ENCODE results near the gene AMIGO2.

Gene AMIGO2, protein sequence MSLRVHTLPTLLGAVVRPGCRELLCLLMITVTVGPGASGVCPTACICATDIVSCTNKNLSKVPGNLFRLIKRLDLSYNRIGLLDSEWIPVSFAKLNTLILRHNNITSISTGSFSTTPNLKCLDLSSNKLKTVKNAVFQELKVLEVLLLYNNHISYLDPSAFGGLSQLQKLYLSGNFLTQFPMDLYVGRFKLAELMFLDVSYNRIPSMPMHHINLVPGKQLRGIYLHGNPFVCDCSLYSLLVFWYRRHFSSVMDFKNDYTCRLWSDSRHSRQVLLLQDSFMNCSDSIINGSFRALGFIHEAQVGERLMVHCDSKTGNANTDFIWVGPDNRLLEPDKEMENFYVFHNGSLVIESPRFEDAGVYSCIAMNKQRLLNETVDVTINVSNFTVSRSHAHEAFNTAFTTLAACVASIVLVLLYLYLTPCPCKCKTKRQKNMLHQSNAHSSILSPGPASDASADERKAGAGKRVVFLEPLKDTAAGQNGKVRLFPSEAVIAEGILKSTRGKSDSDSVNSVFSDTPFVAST

DNA sequence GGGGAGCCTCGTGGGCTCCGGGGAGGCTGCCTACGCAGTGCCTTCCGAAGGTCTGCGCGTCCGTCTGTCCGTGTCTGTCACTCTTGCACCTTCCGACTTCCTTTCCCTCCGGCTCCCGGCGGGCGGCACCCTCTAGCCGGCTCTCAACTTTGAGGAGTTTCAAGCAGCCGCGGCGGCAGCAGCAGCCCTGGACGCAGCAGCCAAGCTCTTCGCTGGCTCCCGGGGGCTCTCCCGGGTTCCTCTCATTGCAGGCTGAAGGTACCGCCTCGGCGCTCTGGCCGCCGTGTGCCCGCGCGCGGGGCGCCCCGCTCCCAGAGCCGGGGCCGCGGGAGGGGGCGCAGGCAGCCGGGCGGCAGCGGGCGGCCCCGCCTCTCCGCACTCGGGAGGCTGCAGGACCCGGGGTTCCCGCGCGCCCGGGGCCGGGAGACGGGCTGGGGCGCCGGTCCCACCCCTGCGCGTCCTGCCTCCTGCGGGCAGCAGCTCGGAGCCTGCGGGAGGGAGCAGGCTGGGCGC lies at the start of gene AMIGO2, which contains the start of gene PCED1B:
Gene AMIGO2, minus strand, starts transcription at position 492 of the 513 bp plus-strand sequence. CDS start 957 bp downstream, outside the sequence.
Gene PCED1B, plus strand, starts transcription at position 154 of the 513 bp plus-strand sequence. CDS start 155,443 bp downstream, outside the sequence.
- Histone ChIP-seq H3K4me3 (replicated peaks; ENCODE audit: low read depth, low read length) (peak within 1 kb of the TSS; percentile 53), H3K36me3 (ENCODE audit: control insufficient read depth, insufficient read depth, low read length) (no peaks in the 10 kb centered on the region), H3K27me3 (replicated peaks; ENCODE audit: control insufficient read depth, insufficient read depth, low read length) (peaks cover 2% of the 10 kb centered on the region)
- DNase-seq (ENCODE audit: extremely low read depth, insufficient read length) = peak; percentile 48
- TF ChIP-seq, protein P1, sequence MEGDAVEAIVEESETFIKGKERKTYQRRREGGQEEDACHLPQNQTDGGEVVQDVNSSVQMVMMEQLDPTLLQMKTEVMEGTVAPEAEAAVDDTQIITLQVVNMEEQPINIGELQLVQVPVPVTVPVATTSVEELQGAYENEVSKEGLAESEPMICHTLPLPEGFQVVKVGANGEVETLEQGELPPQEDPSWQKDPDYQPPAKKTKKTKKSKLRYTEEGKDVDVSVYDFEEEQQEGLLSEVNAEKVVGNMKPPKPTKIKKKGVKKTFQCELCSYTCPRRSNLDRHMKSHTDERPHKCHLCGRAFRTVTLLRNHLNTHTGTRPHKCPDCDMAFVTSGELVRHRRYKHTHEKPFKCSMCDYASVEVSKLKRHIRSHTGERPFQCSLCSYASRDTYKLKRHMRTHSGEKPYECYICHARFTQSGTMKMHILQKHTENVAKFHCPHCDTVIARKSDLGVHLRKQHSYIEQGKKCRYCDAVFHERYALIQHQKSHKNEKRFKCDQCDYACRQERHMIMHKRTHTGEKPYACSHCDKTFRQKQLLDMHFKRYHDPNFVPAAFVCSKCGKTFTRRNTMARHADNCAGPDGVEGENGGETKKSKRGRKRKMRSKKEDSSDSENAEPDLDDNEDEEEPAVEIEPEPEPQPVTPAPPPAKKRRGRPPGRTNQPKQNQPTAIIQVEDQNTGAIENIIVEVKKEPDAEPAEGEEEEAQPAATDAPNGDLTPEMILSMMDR (IDR thresholded peaks at IDR 0.05; ENCODE audit: insufficient read depth, low read length, poor library complexity, severe bottlenecking) = peak; percentile 54

DNA sequence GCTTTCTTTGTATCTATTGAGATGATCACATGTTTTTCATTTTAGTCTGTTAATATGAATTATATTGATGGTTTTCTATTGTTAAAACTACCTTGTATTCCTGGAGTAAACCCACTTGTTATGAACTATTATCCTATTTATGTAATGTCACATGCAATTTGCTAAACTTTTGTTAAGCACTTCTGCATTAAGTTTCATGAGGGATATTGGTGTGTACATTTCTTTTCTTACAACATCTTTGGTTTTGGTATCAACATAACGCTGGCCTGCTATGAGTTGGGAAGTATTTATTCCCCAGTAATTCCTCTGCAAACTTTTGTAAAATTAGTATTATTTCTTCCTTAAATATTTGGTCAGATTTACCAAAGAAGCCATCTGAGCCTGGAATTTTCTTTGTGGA lies 46.5 kb upstream of the AMIGO2 start:
- DNase-seq (ENCODE audit: extremely low read depth, insufficient read length) = no peak
- no peaks in the 10 kb centered on the region for H3K36me3 ChIP-seq (ENCODE audit: control insufficient read depth, insufficient read depth, low read length)

DNA sequence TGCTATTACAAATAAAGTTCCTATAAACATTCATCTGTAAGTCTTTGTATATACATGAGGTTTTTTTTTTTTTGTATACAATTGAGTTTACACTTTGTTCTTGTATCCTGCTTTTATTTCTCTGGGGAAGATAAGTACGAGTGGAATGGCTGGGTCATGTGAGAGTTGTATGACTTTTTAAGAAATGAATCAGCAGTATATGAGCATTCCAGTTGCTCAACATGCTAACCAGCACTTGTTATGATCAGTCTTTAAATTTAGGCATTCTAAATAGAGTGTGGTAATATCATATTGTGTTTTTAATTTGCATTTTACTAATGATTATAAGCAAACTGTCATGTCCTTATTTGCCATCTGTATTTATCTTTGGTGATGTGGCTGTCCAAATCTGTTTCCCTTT lies 44.7 kb upstream of the AMIGO2 start:
- Histone ChIP-seq H3K4me3 (replicated peaks; ENCODE audit: low read depth, low read length) (no peak overlapping the region), H3K36me3 (ENCODE audit: control insufficient read depth, insufficient read depth, low read length) (no peaks in the 10 kb centered on the region), H3K27me3 (replicated peaks; ENCODE audit: control insufficient read depth, insufficient read depth, low read length) (no peaks in the 10 kb centered on the region)
- TF ChIP-seq, protein P1 (IDR thresholded peaks at IDR 0.05; ENCODE audit: insufficient read depth, low read length, poor library complexity, severe bottlenecking) = no peak
- DNase-seq (ENCODE audit: extremely low read depth, insufficient read length) = no peak

More for the DNA sequence above, 46.5 kb upstream of the AMIGO2 start:
- H3K27me3 ChIP-seq (replicated peaks; ENCODE audit: control insufficient read depth, insufficient read depth, low read length) = no peaks in the 10 kb centered on the region
- no peak overlapping the region for H3K4me3 ChIP-seq (replicated peaks; ENCODE audit: low read depth, low read length)
- TF ChIP-seq, protein P1 (IDR thresholded peaks at IDR 0.05; ENCODE audit: insufficient read depth, low read length, poor library complexity, severe bottlenecking) = no peak

DNA sequence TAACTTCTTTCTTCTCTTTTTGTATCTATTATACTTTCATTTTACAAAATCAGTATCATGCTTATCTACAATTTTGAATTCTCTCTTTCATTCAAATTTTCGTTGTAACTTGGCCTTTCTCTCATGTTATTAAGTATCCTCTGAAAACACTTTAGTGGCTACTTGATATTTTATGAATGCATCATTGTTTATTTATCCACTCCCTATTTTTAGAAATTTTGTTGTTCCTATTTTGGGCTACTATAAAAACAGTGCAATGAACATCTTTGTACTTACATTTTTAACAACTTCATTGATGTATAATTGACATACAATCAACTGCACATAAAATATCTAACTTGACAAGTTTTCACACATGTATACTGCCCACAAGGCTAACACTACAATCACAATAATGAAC lies 44.0 kb upstream of the AMIGO2 start:
- Histone ChIP-seq H3K36me3 (ENCODE audit: control insufficient read depth, insufficient read depth, low read length) (no peaks in the 10 kb centered on the region), H3K4me3 (replicated peaks; ENCODE audit: low read depth, low read length) (no peak overlapping the region), H3K27me3 (replicated peaks; ENCODE audit: control insufficient read depth, insufficient read depth, low read length) (no peaks in the 10 kb centered on the region)
- no peak for DNase-seq (ENCODE audit: extremely low read depth, insufficient read length)
- TF ChIP-seq, protein P1 (IDR thresholded peaks at IDR 0.05; ENCODE audit: insufficient read depth, low read length, poor library complexity, severe bottlenecking) = no peak

DNA sequence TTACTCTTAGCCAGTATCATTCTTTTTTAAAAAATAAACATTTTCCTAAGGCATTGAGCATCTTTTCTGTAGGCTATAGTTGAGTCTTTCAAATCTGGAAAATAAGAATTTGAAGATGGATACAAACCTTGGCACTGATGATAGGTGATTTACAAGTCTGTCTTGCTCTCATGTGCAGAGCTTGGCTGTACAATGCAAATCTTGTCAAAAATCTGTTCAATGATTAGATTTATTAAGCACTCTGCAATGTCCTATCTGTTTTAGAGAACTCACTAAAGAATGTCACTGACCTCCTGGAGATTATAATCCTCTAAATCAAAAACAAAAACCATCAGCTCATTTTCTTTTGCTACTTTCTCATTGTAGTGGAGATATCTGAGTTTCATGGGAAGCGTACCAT lies 42.8 kb upstream of the AMIGO2 start:
- Histone ChIP-seq H3K36me3 (ENCODE audit: control insufficient read depth, insufficient read depth, low read length) (no peaks in the 10 kb centered on the region), H3K27me3 (replicated peaks; ENCODE audit: control insufficient read depth, insufficient read depth, low read length) (no peaks in the 10 kb centered on the region), H3K4me3 (replicated peaks; ENCODE audit: low read depth, low read length) (no peak overlapping the region)
- TF ChIP-seq, protein P1 (IDR thresholded peaks at IDR 0.05; ENCODE audit: insufficient read depth, low read length, poor library complexity, severe bottlenecking) = no peak
- no peak for DNase-seq (ENCODE audit: extremely low read depth, insufficient read length)

All from GM06990 (cell line).